Measurements from ENCODE around the gene RNF17.

RNF17 gene

GRCh38 chr13:24905242-24905641, 141.3 kb downstream of the RNF17 start:
- Histone ChIP-seq H3K18ac (ENCODE audit: low read length) (no peak overlapping the region), H3K36me3 (ENCODE audit: control insufficient read depth, insufficient read depth, low read length) (peaks cover 4% of the 10 kb centered on the region), H2BK15ac (replicated peaks; ENCODE audit: low read depth) (no peak overlapping the region), H3K4me1 (ENCODE audit: control insufficient read depth, low read depth, low read length) (no peaks in the 10 kb centered on the region), H3K23ac (ENCODE audit: low read length) (no peak overlapping the region), H2BK5ac (ENCODE audit: low read length) (no peak overlapping the region), H3K79me1 (ENCODE audit: low read length) (peaks cover 4% of the 10 kb centered on the region), H2AK5ac (ENCODE audit: low read length) (no peak overlapping the region), H3K27me3 (ENCODE audit: insufficient read depth, low read length, poor library complexity) (no peaks in the 10 kb centered on the region), H3K4me3 (ENCODE audit: low read length) (no peak overlapping the region), H3K4me2 (ENCODE audit: low read length) (no peak overlapping the region), H4K5ac (ENCODE audit: low read length) (no peak overlapping the region), H3K79me2 (ENCODE audit: control insufficient read depth, insufficient read depth, low read length) (no peaks in the 10 kb centered on the region), H3K56ac (ENCODE audit: low read length) (no peak overlapping the region), H2BK120ac (ENCODE audit: low read depth, low read length) (no peak overlapping the region), H3K27ac (ENCODE audit: low read depth, low read length) (no peak overlapping the region), H3K9ac (ENCODE audit: low read length) (no peak overlapping the region), H4K8ac (ENCODE audit: low read depth, low read length) (no peak overlapping the region), H3K4ac (ENCODE audit: low read depth, low read length) (no peak overlapping the region)
- WGBS (ENCODE audit: extremely low coverage, insufficient coverage, low lambda C conversion rate) = no CpG with 5 or more reads among the region's 3 CpGs
- DNase-seq = no peak

- Histone ChIP-seq H3K27me3 (ENCODE audit: insufficient read depth, low read length, poor library complexity) (no peaks in the 10 kb centered on the region), H2BK5ac (ENCODE audit: low read length) (no peak overlapping the region), H3K27ac (ENCODE audit: low read depth, low read length) (no peak overlapping the region), H3K23ac (ENCODE audit: low read length) (no peak overlapping the region), H3K79me2 (ENCODE audit: control insufficient read depth, insufficient read depth, low read length) (no peaks in the 10 kb centered on the region), H3K4ac (ENCODE audit: low read depth, low read length) (no peak overlapping the region), H3K4me2 (ENCODE audit: low read length) (no peak overlapping the region), H3K56ac (ENCODE audit: low read length) (no peak overlapping the region), H3K4me3 (ENCODE audit: low read length) (no peak overlapping the region), H2AK5ac (ENCODE audit: low read length) (no peak overlapping the region), H3K9ac (ENCODE audit: low read length) (no peak overlapping the region), H2BK15ac (replicated peaks; ENCODE audit: low read depth) (no peak overlapping the region), H4K5ac (ENCODE audit: low read length) (no peak overlapping the region), H3K18ac (ENCODE audit: low read length) (no peak overlapping the region), H3K79me1 (ENCODE audit: low read length) (peaks cover 2% of the 10 kb centered on the region), H2BK120ac (ENCODE audit: low read depth, low read length) (no peak overlapping the region), H3K36me3 (ENCODE audit: control insufficient read depth, insufficient read depth, low read length) (peaks cover 3% of the 10 kb centered on the region), H3K4me1 (ENCODE audit: control insufficient read depth, low read depth, low read length) (no peaks in the 10 kb centered on the region), H4K8ac (ENCODE audit: low read depth, low read length) (no peak overlapping the region)
- WGBS (ENCODE audit: extremely low coverage, insufficient coverage, low lambda C conversion rate) = no CpG with 5 or more reads among the region's 7 CpGs
- DNase-seq = no peak
These were observed 142.3 kb downstream of the RNF17 start for GRCh38 chr13:24906268-24906667.

- Histone ChIP-seq H3K9ac (ENCODE audit: low read length) (no peak overlapping the region), H3K4ac (ENCODE audit: low read depth, low read length) (no peak overlapping the region), H3K18ac (ENCODE audit: low read length) (no peak overlapping the region), H3K27me3 (ENCODE audit: insufficient read depth, low read length, poor library complexity) (no peaks in the 10 kb centered on the region), H3K4me1 (ENCODE audit: control insufficient read depth, low read depth, low read length) (no peaks in the 10 kb centered on the region), H2BK5ac (ENCODE audit: low read length) (no peak overlapping the region), H3K4me2 (ENCODE audit: low read length) (no peak overlapping the region), H2BK15ac (replicated peaks; ENCODE audit: low read depth) (no peak overlapping the region), H3K23ac (ENCODE audit: low read length) (no peak overlapping the region), H2BK120ac (ENCODE audit: low read depth, low read length) (no peak overlapping the region), H3K4me3 (ENCODE audit: low read length) (no peak overlapping the region), H3K36me3 (ENCODE audit: control insufficient read depth, insufficient read depth, low read length) (peaks cover 5% of the 10 kb centered on the region), H4K8ac (ENCODE audit: low read depth, low read length) (no peak overlapping the region), H4K5ac (ENCODE audit: low read length) (no peak overlapping the region), H2AK5ac (ENCODE audit: low read length) (no peak overlapping the region), H3K79me2 (ENCODE audit: control insufficient read depth, insufficient read depth, low read length) (peaks cover 16% of the 10 kb centered on the region), H3K56ac (ENCODE audit: low read length) (no peak overlapping the region), H3K27ac (ENCODE audit: low read depth, low read length) (no peak overlapping the region), H3K79me1 (ENCODE audit: low read length) (peaks cover 18% of the 10 kb centered on the region)
- no CpG with 5 or more reads among the region's 2 CpGs for WGBS (ENCODE audit: extremely low coverage, insufficient coverage, low lambda C conversion rate)
- DNase-seq = no peak
These were observed 146.6 kb downstream of the RNF17 start for GRCh38 chr13:24910502-24911132.

GRCh38 chr13:24911133-24911908, 147.4 kb downstream of the RNF17 start:
- H3K79me2 ChIP-seq (ENCODE audit: control insufficient read depth, insufficient read depth, low read length) = peaks cover 21% of the 10 kb centered on the region
- no peak for DNase-seq
- WGBS (ENCODE audit: extremely low coverage, insufficient coverage, low lambda C conversion rate) = no CpG with 5 or more reads among the region's 10 CpGs
- no peak overlapping the region for H3K4me2 ChIP-seq (ENCODE audit: low read length)
- H3K4me3 ChIP-seq (ENCODE audit: low read length) = no peak overlapping the region
- peaks cover 20% of the 10 kb centered on the region for H3K79me1 ChIP-seq (ENCODE audit: low read length)
- no peak overlapping the region for H3K18ac ChIP-seq (ENCODE audit: low read length)
- no peak overlapping the region for H3K23ac ChIP-seq (ENCODE audit: low read length)
- no peak overlapping the region for H4K5ac ChIP-seq (ENCODE audit: low read length)
- no peak overlapping the region for H2BK5ac ChIP-seq (ENCODE audit: low read length)
- no peak overlapping the region for H2AK5ac ChIP-seq (ENCODE audit: low read length)
- no peak overlapping the region for H3K27ac ChIP-seq (ENCODE audit: low read depth, low read length)
- H2BK15ac ChIP-seq (replicated peaks; ENCODE audit: low read depth) = no peak overlapping the region
- no peaks in the 10 kb centered on the region for H3K4me1 ChIP-seq (ENCODE audit: control insufficient read depth, low read depth, low read length)
- H4K8ac ChIP-seq (ENCODE audit: low read depth, low read length) = no peak overlapping the region
- H3K4ac ChIP-seq (ENCODE audit: low read depth, low read length) = no peak overlapping the region
- H3K9ac ChIP-seq (ENCODE audit: low read length) = no peak overlapping the region
- no peak overlapping the region for H2BK120ac ChIP-seq (ENCODE audit: low read depth, low read length)
- no peaks in the 10 kb centered on the region for H3K27me3 ChIP-seq (ENCODE audit: insufficient read depth, low read length, poor library complexity)
- peaks cover 5% of the 10 kb centered on the region for H3K36me3 ChIP-seq (ENCODE audit: control insufficient read depth, insufficient read depth, low read length)
- no peak overlapping the region for H3K56ac ChIP-seq (ENCODE audit: low read length)

- H3K4me1 ChIP-seq (ENCODE audit: control insufficient read depth, low read depth, low read length) = peaks cover 4% of the 10 kb centered on the region
- H3K79me2 ChIP-seq (ENCODE audit: control insufficient read depth, insufficient read depth, low read length) = peaks cover 56% of the 10 kb centered on the region
- H3K4me2 ChIP-seq (ENCODE audit: low read length) = no peak overlapping the region
- H2AK5ac ChIP-seq (ENCODE audit: low read length) = no peak overlapping the region
- H2BK5ac ChIP-seq (ENCODE audit: low read length) = no peak overlapping the region
- H3K18ac ChIP-seq (ENCODE audit: low read length) = no peak overlapping the region
- no peak overlapping the region for H2BK15ac ChIP-seq (replicated peaks; ENCODE audit: low read depth)
- no peak overlapping the region for H4K8ac ChIP-seq (ENCODE audit: low read depth, low read length)
- no peak overlapping the region for H3K23ac ChIP-seq (ENCODE audit: low read length)
- no peaks in the 10 kb centered on the region for H3K27me3 ChIP-seq (ENCODE audit: insufficient read depth, low read length, poor library complexity)
- peaks cover 29% of the 10 kb centered on the region for H3K79me1 ChIP-seq (ENCODE audit: low read length)
- H3K27ac ChIP-seq (ENCODE audit: low read depth, low read length) = no peak overlapping the region
- no peak overlapping the region for H4K5ac ChIP-seq (ENCODE audit: low read length)
- no peak for DNase-seq
- peaks cover under 1% of the 10 kb centered on the region for H3K36me3 ChIP-seq (ENCODE audit: control insufficient read depth, insufficient read depth, low read length)
- no peak overlapping the region for H3K56ac ChIP-seq (ENCODE audit: low read length)
- H3K4ac ChIP-seq (ENCODE audit: low read depth, low read length) = no peak overlapping the region
- H3K9ac ChIP-seq (ENCODE audit: low read length) = no peak overlapping the region
- H3K4me3 ChIP-seq (ENCODE audit: low read length) = no peak overlapping the region
- no peak overlapping the region for H2BK120ac ChIP-seq (ENCODE audit: low read depth, low read length)
These were observed 152.5 kb downstream of the RNF17 start for GRCh38 chr13:24916464-24916863.
